Fibroblast of upper back skin (primary cell): ENCODE results near the gene GRAP2.
"Not testable (repeated sequence)": the region's sequence is repeated elsewhere in the genome, so short reads cannot be mapped to it uniquely, and the experiment has no call there.

Source experiments
- DNase-seq: peaks from one replicate; pipeline ENCODE4 v3.0.0-alpha.2; 2013

Gene GRAP2

DNA sequence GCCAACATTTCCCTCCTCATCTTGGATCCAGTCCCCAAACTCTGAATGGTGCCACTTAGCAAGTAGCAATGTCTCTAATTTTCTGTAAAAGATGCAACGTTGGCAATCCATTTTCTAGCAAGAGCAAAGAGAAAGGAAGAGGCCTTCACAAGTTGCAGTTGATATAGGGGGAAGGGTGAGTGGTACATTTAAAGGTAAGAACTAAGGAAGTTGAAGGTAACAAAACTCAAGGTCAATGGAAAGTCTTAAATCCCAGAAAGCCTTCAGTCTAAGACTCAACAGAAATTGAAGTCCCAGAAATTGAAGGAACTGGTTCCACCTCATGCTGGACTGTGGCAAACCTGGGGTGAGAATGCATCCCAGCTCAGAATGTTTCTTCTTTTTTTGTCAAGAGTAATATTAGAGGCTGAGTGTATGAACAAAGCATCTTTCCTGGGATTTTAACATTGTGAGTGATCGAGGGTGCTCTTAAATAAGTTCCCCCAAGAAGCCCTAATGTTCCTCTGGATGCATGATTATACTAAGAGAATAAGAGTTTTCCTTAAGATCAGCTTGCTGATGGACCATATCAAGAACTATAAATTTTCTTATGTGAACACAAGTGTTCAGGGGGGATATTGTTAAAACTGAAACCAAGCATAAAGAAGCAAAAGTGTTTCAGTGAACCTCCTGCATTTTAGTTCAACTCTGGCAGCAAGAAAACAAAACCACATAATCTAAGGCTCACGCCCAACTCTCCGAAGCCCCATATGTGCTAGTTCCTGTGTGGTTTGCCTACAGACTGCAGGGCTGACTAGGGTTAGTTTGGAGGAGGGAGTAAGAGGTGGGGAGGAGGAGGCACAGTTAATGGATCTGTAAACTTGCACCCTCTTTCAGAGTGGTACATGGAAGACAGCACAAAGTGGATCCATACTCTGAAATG, at the start of gene GRAP2:
Gene GRAP2 (plus strand): TSS at position 779 of the 922 bp plus-strand sequence. CDS start 46,023 bp downstream, outside the sequence.
- DNase-seq = no peak

DNA sequence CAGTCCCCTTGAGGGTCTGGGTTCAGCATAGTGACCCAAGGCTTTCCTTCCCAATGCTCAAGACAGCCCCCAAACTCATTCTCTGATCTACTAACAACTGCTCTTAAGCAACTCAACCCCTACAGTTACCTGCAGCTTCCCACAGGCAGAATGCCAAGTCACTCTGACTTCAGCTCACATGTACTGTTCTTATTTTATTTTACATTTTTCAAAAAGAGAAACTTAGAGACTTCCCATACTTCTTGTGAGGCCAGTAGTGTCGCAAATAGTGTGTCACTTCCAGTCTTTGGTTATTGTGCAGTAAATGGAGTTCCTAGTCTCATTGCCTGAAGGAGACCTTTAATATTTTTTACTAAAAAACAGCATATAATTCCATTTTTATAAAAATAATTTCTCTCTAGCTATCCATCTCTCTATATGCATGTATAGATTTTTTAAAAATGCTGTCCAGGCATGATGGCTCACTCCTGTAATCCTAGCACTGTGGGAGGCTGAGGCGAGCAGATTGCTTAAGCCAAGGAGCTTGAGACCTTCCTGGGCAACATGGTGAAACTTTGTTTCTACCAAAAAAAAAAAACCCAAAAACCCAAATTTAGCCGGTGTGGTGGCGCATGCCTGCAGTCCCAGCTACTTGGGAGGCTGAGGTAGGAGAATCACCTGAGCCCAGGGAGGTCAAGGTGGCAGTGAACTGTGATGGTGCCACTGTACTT, 49.1 kb upstream of the GRAP2 start:
- DNase-seq = no peak

DNA sequence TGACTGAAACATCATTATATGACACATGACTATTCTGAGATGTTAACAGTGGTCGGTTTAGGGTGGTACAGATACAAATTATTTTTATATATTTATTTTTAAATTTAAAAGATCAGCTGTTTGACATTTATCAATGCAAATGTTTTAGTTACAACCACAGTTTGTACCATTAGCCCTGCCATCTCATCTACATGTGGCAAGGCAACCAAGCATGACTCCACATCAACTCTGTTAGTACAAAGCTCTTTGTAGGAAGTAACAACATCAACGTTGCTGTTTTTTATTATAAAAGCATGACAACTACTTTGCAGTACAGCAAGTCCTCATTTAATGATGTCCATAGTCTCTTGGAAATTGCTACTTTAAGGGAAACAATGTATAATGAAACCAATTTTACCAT, 48.1 kb upstream of the GRAP2 start:
- DNase-seq = no peak

DNA sequence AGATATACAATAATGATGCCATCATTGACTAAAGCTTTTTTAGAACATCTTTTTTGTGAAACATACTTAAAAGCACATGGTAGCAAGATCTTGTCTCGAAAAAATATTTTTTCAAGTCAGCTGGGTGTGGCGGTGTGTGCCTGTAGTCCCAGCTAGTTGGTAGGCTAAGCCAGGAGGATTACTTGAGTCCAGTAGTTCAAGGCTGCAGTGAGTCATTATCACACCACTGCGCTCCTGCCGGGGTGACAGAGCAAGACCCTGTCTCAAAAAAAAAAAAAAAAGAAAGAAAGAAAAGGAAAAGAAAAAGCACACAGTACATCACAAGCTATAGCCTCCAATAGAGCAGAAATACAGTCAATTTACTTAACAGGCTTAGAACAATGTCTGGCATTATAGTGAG, 44.3 kb upstream of the GRAP2 start:
- DNase-seq = no peak

DNA sequence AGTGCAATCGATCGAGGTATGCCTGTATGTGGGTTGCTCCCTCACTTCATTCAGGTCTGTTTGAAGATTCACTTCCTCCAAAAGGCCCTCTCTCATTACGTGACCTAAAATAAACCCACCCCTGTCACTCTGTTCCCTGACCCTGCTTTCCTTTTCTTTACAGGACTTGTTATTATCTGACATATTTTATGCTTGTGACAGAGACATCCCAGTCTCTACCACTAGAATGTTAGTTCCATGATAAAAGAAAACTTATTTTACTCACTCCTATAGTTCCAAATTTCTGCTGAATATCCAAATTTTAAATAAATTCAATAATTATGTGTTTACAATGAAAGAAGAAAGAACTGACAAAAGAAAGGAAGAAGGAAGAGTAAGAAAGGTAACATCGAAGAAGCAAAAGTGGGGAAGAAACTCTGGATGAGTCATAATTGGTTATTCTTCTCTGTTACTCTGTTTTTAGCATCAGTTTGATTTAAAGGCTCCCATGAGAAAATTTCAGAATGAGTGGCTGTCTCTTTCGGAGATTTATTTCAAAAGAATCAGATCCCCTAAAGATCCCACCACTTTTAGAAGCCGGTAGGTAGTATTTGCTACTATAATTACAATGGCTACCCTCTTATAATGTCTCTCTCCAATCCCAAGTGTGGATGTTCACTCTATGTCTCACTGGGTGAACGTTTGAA, 40.8 kb upstream of the GRAP2 start:
- DNase-seq = no peak

DNA sequence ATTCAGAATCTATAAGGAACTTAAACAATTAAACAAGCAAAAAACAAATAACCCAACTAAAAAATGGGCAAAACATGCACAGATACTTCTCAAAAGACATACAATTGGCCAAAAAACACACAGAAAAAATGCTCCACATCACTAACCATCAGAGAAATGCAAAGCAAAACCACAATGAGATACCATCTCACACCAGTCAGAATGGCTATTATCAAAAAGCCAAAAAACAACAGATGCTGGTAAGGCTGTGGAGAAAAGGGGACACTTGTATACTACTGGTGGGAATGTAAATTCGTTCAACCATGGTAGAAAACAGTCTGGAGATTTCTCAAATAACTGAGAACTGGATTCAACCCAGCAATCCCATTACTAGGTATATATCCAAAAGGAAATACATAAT, 32.1 kb upstream of the GRAP2 start:
- DNase-seq = no peak

DNA sequence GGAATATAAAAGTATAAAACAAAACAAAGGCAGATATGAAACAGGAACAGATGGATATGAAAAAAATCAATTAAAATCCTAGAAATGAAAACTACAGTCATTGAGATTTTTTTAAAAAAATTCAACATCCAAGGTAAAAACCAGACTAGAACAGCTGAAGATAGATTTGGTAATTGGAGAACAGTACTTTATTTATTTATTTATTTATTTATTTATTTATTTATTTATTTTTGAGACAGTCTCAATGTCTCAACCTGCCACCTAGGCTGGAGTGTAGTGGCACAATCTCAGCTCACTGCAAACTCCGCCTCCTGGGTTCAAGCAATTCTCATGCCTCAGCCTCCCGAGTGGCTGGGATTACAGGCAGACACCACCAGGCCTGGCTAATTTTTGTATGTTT, 31.1 kb upstream of the GRAP2 start:
- not testable (repeated sequence) for DNase-seq

DNA sequence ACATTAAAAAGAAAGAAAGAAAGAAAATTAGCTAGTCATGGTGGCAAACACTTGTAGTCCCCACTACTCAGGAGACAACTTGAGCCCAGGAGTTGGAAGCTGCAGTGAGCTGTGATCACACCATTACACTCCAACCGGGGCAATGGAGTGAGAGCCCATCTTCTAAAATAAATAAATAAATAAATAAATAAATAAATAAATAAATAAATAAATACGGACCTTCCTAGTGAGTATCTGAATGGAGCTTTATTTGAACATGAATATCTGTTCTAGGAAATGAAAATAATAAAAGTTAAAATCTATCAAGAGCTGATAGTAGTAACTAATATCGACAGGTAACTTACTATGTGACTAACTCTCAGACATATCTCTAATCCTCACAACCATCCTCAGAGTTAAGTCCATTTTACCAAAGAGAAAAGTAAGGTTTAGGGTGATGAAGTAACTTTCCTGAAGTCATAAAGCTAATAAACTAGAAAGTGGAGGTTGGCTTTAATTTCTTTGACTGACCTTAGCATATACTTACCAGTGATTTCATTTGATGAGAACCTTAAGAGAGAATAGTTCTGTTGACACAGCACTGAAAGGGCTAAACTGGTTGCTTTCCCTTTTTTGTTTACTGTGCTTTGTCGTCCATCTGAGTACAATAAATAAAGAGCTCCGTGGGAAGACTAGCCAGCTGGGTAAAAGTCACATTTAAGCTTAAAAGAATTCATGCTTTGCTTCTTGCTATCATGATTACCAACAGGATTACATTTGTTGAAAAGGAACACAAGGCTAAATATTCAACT, 29.7 kb upstream of the GRAP2 start:
- DNase-seq = no peak

DNA sequence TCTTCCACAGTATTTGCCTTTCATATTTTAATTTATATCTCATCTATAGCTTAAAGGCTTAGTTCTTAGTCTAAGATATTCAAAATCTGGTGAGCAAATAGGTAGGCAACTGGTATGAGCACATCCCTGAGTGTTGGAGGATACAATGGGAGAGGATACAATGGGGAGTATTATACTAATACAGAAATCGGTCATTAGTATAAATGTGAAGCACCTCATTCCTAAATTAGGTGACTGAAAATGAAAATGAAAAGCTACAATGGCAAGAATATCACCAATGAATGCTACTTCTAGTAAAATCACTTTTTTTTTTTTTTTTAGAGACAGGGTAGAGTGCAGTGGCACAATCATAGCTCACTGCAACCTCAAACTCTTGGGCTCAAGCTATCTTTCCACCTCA, 28.3 kb upstream of the GRAP2 start:
- no peak for DNase-seq

DNA sequence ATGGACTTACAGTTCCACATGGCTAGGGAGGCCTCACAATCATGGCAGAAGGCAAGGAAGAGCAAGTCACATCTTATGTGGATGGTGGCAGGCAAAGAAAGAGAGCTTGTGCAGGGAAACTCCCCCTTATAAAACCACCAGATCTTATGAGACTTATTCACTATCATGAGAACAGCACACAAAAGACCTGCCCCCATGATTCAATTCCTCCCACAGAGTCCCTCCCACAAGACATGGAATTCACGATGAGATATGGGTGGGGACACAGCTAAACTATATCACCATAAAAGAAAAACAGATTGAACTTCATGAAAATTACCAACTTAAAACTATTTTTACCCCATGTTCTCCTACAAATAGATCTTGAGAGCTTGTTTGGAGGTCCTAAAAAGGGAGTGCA, 26.9 kb upstream of the GRAP2 start:
- DNase-seq = no peak

DNA sequence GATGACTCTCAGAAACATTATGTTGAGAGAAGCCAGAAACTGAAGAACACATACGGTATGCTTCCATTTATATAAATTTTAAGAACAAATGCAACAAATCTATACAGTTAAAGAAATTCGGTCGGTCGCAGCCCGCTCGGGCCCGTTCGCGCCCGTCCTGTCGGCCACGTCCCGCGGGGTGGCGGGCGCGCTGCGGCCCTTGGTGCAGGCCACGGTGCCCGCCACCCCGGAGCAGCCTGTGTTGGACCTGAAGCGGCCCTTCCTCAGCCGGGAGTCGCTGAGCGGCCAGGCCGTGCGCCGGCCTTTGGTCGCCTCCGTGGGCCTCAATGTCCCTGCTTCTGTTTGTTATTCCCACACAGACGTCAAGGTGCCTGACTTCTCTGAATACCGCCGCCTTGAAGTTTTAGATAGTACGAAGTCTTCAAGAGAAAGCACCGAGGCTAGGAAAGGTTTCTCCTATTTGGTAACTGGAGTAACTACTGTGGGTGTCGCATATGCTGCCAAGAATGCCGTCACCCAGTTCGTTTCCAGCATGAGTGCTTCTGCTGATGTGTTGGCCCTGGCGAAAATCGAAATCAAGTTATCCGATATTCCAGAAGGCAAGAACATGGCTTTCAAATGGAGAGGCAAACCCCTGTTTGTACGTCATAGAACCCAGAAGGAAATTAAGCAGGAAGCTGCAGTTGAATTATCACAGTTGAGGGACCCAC, 25.6 kb upstream of the GRAP2 start:
- not testable (repeated sequence) for DNase-seq

DNA sequence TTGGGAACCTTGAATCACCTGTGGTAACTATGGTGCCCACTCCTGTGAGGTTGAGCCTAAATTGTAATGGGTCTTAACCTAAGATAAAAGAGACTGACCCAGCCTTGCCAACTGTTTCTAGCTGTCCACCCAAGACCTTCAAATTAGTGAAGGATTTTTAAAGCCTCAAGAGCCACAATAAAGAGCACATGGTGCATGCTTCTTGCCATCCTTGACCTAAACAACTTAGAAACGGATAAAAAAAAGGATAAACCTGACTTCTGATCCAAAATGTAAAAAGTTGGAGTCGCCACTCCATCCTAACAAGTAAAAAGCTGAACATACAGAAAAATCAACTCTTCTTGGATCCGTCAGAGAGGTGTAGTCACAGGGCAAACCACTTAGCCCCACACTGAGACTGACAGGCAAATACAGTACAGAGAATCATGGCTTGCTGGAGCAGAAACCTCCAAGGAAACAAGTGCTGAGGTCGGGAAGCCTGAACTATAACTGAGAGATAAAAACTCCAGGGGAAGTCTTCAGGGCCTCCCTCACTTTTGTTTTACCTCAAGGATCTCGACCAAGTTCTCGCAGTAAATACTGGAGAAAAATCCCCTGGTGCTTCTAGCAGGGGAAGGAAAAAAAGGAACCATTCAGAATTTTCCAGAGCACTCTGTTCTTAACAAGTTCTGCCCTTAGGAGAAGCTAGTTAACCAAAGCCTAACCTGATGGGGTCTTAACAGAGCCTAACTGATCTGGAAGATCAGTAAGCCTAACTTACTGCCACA, 23.6 kb upstream of the GRAP2 start:
- DNase-seq = no peak

DNA sequence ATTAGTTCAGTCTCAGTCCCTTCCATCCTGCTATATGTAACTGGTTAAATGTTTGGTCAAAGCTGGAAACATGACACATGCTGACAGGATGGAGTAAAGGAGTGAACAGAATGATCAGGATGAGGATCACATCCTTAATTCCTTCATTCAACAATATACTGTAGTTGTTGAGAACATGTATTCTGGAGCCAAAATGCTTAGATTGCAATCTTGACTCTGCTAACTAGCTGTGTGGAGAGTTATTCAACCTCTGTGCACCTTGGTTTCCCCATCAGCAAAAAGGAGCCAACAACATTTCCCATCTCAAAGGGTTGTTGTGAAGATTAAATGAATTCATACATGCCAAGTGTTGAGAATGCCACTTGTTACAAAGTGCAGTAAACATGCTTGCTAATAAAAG, 20.2 kb upstream of the GRAP2 start:
- no peak for DNase-seq

DNA sequence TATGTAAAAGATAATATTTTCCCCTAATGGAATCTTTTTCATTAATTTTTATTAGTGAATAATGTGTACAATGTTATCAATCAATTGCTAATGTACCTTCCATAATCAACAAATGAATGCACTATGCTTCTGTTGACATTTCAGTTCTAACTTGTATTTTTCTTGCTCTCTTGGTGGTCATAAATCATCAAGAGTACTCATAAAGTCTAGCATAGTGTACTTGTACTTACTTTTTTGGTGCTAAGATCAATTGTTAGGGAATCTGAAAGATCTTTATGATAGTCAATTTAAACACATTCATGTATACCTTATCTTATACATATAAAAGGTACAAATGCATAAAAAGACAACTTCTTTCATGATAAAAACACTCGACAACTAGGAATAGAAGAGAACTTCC, 17.8 kb upstream of the GRAP2 start:
- no peak for DNase-seq

DNA sequence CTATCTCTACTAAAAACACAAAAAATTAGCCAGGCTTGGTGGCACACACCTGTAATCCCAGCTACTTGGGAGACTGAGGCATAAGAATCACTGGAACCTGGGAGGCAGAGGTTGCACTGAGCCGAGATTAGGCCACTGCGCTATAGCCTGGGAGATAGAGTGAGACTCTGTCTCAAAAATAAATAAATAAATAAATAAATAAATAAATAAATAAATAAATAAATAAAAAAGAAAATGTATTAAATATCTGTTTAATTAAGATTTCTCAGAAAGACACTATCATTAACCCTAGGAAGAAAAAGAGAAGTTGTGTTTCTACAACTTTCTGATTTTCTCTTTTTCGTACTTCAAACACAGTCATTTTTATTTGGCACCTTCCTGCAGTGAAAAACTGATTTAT, 11.0 kb upstream of the GRAP2 start:
- DNase-seq = not testable (repeated sequence)

DNA sequence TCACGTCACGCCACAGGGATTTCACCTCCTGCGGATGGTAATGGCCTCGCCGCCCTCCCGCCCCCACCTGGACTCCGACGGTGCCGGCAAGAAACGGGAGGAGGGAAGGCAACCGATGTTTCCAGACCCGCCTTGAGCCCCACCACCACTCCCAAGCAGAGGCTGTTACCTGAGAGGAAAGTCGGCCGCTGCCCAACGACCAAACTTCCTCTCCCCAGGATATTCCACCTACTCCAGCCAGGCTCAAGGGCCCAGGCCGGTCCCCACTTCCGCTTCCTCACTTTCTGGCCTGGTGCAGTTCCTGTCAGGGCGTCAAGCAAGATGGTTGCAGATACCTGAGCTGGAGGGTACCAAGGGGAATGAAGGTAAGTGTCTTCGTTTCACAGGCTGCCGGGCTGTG, 7.4 kb upstream of the GRAP2 start, which contains the start of gene ENTHD1:
Gene ENTHD1 (minus strand): TSS at position 235 of the 400 bp plus-strand sequence. CDS start 6,012 bp downstream, outside the sequence.
- DNase-seq = no peak

DNA sequence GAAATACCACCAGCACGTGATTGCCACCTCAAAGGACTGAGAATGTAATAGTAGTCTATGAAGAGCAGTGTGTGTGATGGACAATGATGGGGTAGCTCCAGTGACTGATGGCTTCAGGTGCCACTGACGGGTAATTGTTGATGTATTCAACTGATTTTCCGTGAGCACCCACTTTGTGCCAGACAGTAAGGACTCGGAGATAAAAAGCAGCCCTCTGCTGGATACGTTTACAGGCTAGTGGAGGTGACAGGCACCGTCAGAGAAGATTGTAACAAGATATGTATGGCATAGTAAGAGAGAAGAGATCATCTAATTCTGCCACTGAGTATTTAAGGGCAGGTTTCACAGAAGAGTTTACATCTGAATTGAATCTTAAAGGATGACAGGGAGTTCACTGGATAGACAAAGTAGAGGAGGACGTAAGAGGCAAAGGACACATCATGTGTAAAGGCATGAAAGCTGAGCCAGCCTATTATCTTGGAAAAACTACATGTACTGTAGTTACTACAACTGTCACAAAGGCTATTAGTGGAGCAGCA, 6.3 kb upstream of the GRAP2 start:
- DNase-seq = no peak

DNA sequence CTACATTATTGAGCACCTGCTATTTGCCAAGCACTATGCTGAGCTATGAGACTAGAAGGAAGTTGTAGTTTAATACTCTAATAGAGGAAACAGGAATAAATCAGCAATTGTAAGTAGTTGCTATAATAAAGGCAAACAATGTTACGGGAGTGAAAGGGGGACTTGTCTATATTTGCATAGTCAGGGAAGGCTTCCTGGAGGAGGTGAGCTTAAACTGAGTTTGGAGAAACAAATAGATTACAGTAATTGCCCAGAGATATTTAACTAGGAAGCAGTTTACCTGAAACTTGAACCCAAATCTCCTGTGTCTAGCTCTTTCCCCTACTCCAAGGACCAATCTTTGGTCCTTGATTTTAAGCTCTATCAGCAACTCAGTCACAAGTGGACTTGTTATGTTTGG, 5.2 kb upstream of the GRAP2 start:
- DNase-seq = no peak

DNA sequence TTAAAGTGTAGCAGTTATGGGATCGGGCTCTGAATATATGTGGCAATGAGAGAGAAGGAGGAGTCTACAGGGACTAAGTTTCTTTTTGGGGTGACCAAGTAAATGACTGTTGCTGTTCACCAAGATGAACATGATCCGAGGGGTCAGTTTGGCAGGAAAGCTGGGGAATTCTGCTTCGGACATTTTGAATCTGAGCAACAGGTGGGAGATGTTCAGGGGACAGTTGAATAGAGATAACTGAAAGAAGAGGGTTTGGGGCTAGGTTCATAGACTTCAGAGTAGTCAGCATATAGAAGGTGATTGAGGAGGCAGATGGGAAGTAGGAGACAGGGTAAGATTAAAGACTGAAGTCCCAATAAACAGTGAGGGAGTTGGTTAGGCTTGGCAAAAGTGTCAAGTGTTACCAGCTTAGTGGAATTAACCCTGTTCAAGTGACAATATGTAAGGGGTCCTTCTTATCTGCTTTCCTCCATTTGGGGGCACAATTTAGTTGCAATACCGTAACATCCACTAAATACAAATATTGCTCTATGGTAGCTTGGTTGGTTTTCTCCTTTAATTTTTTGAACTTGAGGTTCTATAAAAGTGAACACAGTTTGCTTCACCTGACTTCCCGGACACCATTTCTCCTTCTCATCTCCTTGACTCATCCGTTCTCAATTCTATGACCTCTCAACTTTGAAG, 4.4 kb upstream of the GRAP2 start:
- DNase-seq = no peak

DNA sequence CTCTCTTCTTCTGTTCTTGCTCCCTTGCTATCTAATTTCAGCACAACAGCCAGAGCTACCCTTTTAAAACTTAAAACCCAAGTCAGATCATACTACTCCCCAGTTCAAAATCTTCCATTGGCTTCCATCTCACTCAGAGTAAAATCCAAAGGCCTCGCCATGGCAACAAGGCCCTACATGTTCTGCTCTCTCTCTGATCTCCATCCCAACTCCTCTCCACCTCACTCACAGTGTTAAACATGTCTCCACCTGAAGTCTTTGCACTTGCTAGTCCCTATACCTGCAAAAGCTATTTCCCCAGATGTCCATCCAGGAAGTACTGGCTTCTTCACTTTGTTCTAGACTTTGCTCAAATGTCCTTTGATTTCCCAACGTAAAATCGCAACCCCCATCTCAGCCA, 3.0 kb upstream of the GRAP2 start:
- DNase-seq = no peak
